ENCODE measurements around the gene ACOT2.

The ACOT2 gene

DNA sequence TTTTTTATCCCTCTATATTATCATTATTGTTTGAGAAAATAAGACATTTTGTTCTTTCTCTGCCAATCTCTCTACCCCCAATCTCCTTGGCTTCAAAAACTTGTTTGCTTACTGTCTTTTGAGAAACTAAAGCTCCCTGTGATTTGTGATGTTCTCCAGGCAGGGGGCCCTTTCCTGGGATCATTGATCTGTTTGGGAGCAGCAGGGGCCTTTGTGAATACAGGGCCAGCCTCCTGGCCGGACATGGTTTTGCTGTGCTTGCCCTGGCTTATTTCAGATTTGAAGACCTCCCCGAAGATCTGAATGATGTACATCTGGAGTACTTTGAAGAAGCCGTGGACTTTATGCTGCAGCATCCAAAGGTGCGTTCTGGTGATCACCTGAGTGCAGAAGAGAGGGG is 47.8 kb downstream of the ACOT2 start:
- no peak for DNase-seq

DNA sequence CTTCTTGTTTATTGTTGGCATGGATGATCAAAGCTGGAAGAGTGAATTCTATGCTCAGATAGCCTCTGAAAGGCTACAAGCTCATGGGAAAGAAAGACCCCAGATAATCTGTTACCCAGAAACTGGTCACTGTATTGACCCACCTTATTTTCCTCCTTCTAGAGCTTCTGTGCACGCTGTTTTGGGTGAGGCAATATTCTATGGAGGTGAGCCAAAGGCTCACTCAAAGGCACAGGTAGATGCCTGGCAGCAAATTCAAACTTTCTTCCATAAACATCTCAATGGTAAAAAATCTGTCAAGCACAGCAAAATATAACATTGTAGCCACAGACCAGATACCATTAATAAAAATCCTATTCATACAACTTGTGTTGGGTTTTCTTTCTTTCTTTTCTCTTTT is 50.5 kb downstream of the ACOT2 start:
- DNase-seq = no peak

- DNase-seq = no peak
These were observed 51.3 kb downstream of the ACOT2 start for GRCh38 chr14:73620268-73620667.

GRCh38 chr14:73623504-73624054 is 54.6 kb downstream of the ACOT2 start:
- DNase-seq = no peak
